CD4-positive, CD25-positive, alpha-beta regulatory T cell (primary cell): Measurements from ENCODE around the gene CD300LD. TPM values are rescaled to one million over a fixed set of nuclear protein-coding genes. Genes with fewer than 3 reads are reported as not detected.
A peak's percentile ranks its signal among the peaks of the same experiment; 100 is the strongest.

ENCODE experiments used
- ATAC-seq, 2 donors: fragments of 150-1000 bp; cut with Tn5 transposase; one replicate each; pipeline ENCODE4 v1.10.0; 2021; ENCODE audit warnings: low read depth in 2 of 2, moderate number of reproducible peaks in 2 of 2, moderate library complexity in 1 of 2
- DNase-seq, 3 donors: peaks; one replicate each; pipeline versions ENCODE4 v3.0.0 to v3.0.0-alpha.2; 2012 to 2022; ENCODE audit warnings: mixed read lengths in 1 of 3
- H3K27ac ChIP-seq: one replicate; pipeline ENCODE4 v1.7.0; 2013; ENCODE audit warnings: mild to moderate bottlenecking, low read length; ENCODE audit not compliant: insufficient read depth, poor library complexity, severe bottlenecking
- H3K27me3 ChIP-seq: one replicate; pipeline ENCODE4 v1.7.0; 2013; ENCODE audit warnings: low read length; ENCODE audit not compliant: control insufficient read depth, insufficient read depth
- H3K36me3 ChIP-seq: one replicate; pipeline ENCODE4 v1.7.0; 2013; ENCODE audit warnings: mild to moderate bottlenecking, low read length, moderate library complexity; ENCODE audit not compliant: control insufficient read depth, insufficient read depth
- H3K4me1 ChIP-seq: 2 replicates; pipeline ENCODE4 v1.7.0; 2013; ENCODE audit warnings: mild to moderate bottlenecking, low read length; ENCODE audit not compliant: insufficient read depth, control insufficient read depth, poor library complexity, severe bottlenecking
- H3K4me3 ChIP-seq: one replicate; pipeline ENCODE4 v1.7.0; 2013; ENCODE audit warnings: low read depth, mild to moderate bottlenecking, low read length, moderate library complexity
- H3K9me3 ChIP-seq, 2 experiments: 1 replicate in 1 of 2; 2 replicates in 1 of 2; pipeline ENCODE4 v1.7.0; 2013; ENCODE audit warnings: low read length in 2 of 2, mild to moderate bottlenecking in 1 of 2, moderate library complexity in 1 of 2; ENCODE audit not compliant: control insufficient read depth in 2 of 2
- H3K27ac Mint-ChIP-seq, 3 donors: one replicate each; pipeline ENCODE4 v1.8.0; 2020 to 2022; ENCODE audit warnings: mild to moderate bottlenecking in 3 of 3, mixed read lengths in 3 of 3, moderate library complexity in 2 of 3
- H3K27me3 Mint-ChIP-seq: one replicate; pipeline ENCODE4 v1.8.0; 2022; ENCODE audit warnings: mild to moderate bottlenecking, mixed read lengths
- H3K36me3 Mint-ChIP-seq: one replicate; pipeline ENCODE4 v1.8.0; 2020; ENCODE audit warnings: mixed read lengths
- H3K4me1 Mint-ChIP-seq, 4 donors: one replicate each; pipeline ENCODE4 v1.8.0; 2020 to 2022; ENCODE audit warnings: mixed read lengths in 4 of 4, mild to moderate bottlenecking in 1 of 4
- H3K4me3 Mint-ChIP-seq, 4 donors: one replicate each; pipeline ENCODE4 v1.8.0; 2020 to 2022; ENCODE audit warnings: mild to moderate bottlenecking in 4 of 4, mixed read lengths in 4 of 4, moderate library complexity in 3 of 4
- H3K9me3 Mint-ChIP-seq, 7 donors: one replicate each; pipeline ENCODE4 v1.8.0; 2020 to 2022; ENCODE audit warnings: mixed read lengths in 7 of 7, mild to moderate bottlenecking in 3 of 7, moderate library complexity in 2 of 7
- polyA plus RNA-seq, 4 donors: library from polyadenylated mRNA; unstranded; fragments of 300-500 nt; fragmentation: Illumina TruSeq; gene quantifications; one replicate each; pipeline ENCODE4 v1.2.3, GENCODE V29; 2021
- total RNA-seq: library from RNA; stranded (reverse); gene quantifications from one replicate; pipeline ENCODE4 v1.2.3, GENCODE V29; 2022

The CD300LD gene
- total and polyA plus RNA-seq, 5 donors from 2014 or later: not detected

GRCh38 chr17:74569020-74570003, 22.8 kb downstream of the CD300LD start:
- Mint-ChIP-seq H3K27me3 (peaks cover 18% of the 10 kb centered on the region), H3K4me1 (peaks cover 0 to 15% (median 5%) of the 10 kb centered on the region in 4 donors), H3K9me3 (no peaks in the 10 kb centered on the region), H3K36me3 (no peaks in the 10 kb centered on the region), H3K4me3 (no peak overlapping the region), H3K27ac (no peak overlapping the region)
- H3K4me3 ChIP-seq: no peak overlapping the region
- no peaks in the 10 kb centered on the region for H3K36me3 ChIP-seq
- peaks cover 6% of the 10 kb centered on the region for H3K27me3 ChIP-seq
- ATAC-seq: peak; percentile 34 to 45
- H3K4me1 ChIP-seq: no peaks in the 10 kb centered on the region
- H3K9me3 ChIP-seq: no peaks in the 10 kb centered on the region
- H3K27ac ChIP-seq: no peak overlapping the region
- peak in 1 of 3 donors; percentile 49 for DNase-seq

DNA sequence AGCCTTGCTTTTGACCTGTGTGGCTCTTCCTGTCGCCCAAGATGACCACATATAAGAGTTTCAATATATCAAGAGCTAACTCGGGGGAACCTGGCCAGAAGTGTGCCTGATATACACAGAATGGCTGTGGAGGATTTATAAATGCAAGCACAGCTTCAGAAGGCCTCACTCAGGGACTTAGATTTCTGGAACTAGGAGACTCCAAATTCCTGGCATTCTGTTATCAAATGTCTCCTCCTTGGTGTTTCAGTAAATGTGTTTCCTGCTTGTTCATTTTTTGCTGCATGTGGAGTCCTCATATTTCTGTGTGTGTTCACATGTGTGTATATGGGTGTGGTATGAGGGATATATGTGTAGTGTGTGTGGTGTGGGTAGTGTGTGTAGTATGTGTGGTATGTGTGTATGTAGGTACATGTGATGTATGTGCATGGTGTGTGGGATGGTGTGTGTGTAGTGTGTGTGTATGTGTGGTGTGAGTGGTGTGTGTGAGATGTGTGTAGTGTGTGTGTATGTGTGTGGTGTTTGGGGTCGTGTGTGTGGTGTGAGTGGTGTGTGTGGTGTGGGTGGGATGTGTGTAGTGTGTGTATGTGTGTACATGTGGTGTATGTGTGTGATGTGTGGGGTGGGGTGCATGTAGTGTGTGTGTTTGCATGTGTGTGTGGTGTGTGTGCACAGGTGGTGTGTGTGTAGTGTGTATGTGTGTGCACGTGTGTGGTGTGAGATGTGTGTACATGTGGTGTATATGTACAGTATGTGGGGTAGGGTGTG, 23.8 kb downstream of the CD300LD start:
- DNase-seq (no peak), ATAC-seq (no peak)
- Mint-ChIP-seq H3K9me3 (no peaks in the 10 kb centered on the region), H3K27ac (no peak overlapping the region), H3K27me3 (peaks cover 18% of the 10 kb centered on the region), H3K4me1 (peaks cover 0 to 8% (median 1%) of the 10 kb centered on the region in 4 donors), H3K4me3 (no peak overlapping the region), H3K36me3 (no peaks in the 10 kb centered on the region)
- no peak overlapping the region for H3K27ac ChIP-seq
- H3K4me1 ChIP-seq: no peaks in the 10 kb centered on the region
- H3K4me3 ChIP-seq: no peak overlapping the region
- H3K9me3 ChIP-seq: no peaks in the 10 kb centered on the region
- H3K36me3 ChIP-seq: no peaks in the 10 kb centered on the region
- peaks cover 6% of the 10 kb centered on the region for H3K27me3 ChIP-seq

DNA sequence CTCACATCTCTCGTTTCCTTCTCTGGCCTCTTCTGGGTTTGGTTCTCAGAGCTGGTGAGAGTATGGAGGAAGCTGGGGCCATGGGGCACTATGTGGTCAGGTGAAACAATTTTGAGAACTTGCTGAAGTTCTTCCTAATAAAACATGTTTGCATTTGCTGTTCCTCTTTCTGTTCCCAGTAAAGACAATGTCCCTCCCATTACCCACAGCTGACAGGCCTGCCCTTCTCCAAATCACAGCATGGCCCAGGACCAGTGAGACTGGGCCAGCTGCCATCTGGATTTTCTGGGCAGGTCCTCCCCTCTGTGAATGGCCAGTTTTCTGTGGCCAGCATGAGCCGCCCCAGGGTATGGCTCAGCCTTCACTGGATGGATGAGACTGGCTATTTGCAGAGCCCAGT, 24.7 kb downstream of the CD300LD start, which contains the start of gene CD300H:
CD300H (minus strand) TSS at position 113 of the 400 bp plus-strand sequence.
- no peak for ATAC-seq
- no peaks in the 10 kb centered on the region for H3K36me3 Mint-ChIP-seq
- DNase-seq: no peak
- no peak within 1 kb of the TSS for H3K27ac Mint-ChIP-seq
- no peaks in the 10 kb centered on the region for H3K36me3 ChIP-seq
- no peaks in the 10 kb centered on the region for H3K4me1 ChIP-seq
- H3K9me3 ChIP-seq: no peaks in the 10 kb centered on the region
- no peak within 1 kb of the TSS for H3K27ac ChIP-seq
- no peak within 1 kb of the TSS for H3K4me3 Mint-ChIP-seq
- H3K9me3 Mint-ChIP-seq: no peaks in the 10 kb centered on the region
- H3K27me3 Mint-ChIP-seq: peaks cover 18% of the 10 kb centered on the region
- no peak within 1 kb of the TSS for H3K4me3 ChIP-seq
- H3K4me1 Mint-ChIP-seq: peaks cover 0 to 4% (median 1%) of the 10 kb centered on the region in 4 donors
- H3K27me3 ChIP-seq: peaks cover 6% of the 10 kb centered on the region

GRCh38 chr17:74566132-74566753, 25.8 kb downstream of the CD300LD start:
- no peak for ATAC-seq
- peaks cover 0 to 2% (median 0%) of the 10 kb centered on the region in 7 donors for H3K9me3 Mint-ChIP-seq

DNA sequence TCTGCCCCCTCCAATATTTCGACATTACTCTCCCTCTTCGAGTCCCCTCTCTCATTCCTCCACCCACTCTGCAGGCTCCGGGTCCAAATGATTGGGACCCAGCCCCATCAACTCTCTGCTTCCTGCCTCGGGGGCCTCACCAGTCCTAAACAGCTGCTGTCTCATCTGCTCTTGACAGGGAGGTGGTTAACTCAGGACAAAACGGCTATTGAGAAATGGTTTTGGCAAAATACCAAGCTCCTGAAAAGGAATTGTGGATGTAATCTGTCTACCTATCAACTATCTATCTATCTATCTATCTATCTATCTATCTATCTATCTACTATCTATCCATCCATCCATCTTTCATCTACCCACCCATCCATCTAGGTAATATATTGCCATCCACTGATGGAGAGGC, 27.0 kb downstream of the CD300LD start:
- Mint-ChIP-seq H3K36me3 (no peaks in the 10 kb centered on the region), H3K27me3 (peaks cover 19% of the 10 kb centered on the region), H3K9me3 (peaks cover 0 to 2% (median 0%) of the 10 kb centered on the region in 7 donors), H3K27ac (peak overlapping the region in 2 of 3 donors; percentile 17 to 44), H3K4me1 (peaks cover 0 to 2% (median 1%) of the 10 kb centered on the region in 4 donors), H3K4me3 (no peak overlapping the region)
- no peak for ATAC-seq
- Histone ChIP-seq H3K4me1 (no peaks in the 10 kb centered on the region), H3K27ac (no peak overlapping the region), H3K9me3 (no peaks in the 10 kb centered on the region), H3K36me3 (no peaks in the 10 kb centered on the region), H3K4me3 (no peak overlapping the region), H3K27me3 (peaks cover 6% of the 10 kb centered on the region)
- DNase-seq: no peak

More at GRCh38 chr17:74566132-74566753, 25.8 kb downstream of the CD300LD start:
- H3K27me3 Mint-ChIP-seq: peaks cover 21% of the 10 kb centered on the region
- H3K27ac ChIP-seq: no peak overlapping the region
- peak in 2 of 3 donors; percentile 6 to 50 for DNase-seq
- no peaks in the 10 kb centered on the region for H3K36me3 ChIP-seq
- H3K27ac Mint-ChIP-seq: no peak overlapping the region
- H3K4me1 Mint-ChIP-seq: peaks cover 0 to 2% (median 1%) of the 10 kb centered on the region in 4 donors
- no peak overlapping the region for H3K4me3 ChIP-seq
- no peaks in the 10 kb centered on the region for H3K4me1 ChIP-seq
- no peaks in the 10 kb centered on the region for H3K36me3 Mint-ChIP-seq
- peaks cover 6% of the 10 kb centered on the region for H3K27me3 ChIP-seq
- H3K9me3 ChIP-seq: no peaks in the 10 kb centered on the region
- no peak overlapping the region for H3K4me3 Mint-ChIP-seq

GRCh38 chr17:74563358-74563757, 28.7 kb downstream of the CD300LD start:
- H3K4me3 ChIP-seq: no peak overlapping the region
- no peaks in the 10 kb centered on the region for H3K36me3 ChIP-seq
- no peak for DNase-seq
- H3K27ac ChIP-seq: no peak overlapping the region
- ATAC-seq: no peak
- H3K27me3 Mint-ChIP-seq: peaks cover 25% of the 10 kb centered on the region
- H3K27me3 ChIP-seq: peaks cover 2% of the 10 kb centered on the region
- no peaks in the 10 kb centered on the region for H3K4me1 ChIP-seq
- no peaks in the 10 kb centered on the region for H3K9me3 ChIP-seq
- H3K4me3 Mint-ChIP-seq: no peak overlapping the region
- no peaks in the 10 kb centered on the region for H3K36me3 Mint-ChIP-seq
- H3K27ac Mint-ChIP-seq: no peak overlapping the region
- peaks cover 0 to 5% (median 0%) of the 10 kb centered on the region in 4 donors for H3K4me1 Mint-ChIP-seq
- H3K9me3 Mint-ChIP-seq: peaks cover 0 to 2% (median 0%) of the 10 kb centered on the region in 7 donors

DNA sequence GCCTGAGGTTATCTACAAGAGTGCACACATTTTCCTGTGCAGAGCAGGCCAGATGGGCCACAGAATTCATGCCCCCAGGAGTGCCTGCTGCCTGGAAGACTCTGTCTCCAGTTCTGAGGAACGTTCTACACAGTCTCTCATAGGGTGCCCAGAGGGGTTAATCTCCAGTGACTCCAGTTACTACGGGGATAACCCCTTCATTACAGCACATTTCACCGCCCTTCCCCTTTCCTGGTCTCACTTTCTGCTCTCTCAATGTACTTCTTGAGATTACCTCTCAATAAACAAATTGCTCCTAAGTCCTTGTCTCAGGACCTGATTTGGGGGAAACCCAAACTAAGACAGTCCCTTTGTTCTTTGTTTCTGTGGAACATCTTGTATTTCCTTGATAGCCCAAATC, 30.5 kb downstream of the CD300LD start:
- H3K36me3 ChIP-seq: no peaks in the 10 kb centered on the region
- peaks cover 20% of the 10 kb centered on the region for H3K27me3 Mint-ChIP-seq
- no peaks in the 10 kb centered on the region for H3K9me3 ChIP-seq
- no peaks in the 10 kb centered on the region for H3K27me3 ChIP-seq
- no peak overlapping the region for H3K4me3 ChIP-seq
- peak overlapping the region in 1 of 3 donors; percentile 22 for H3K27ac Mint-ChIP-seq
- no peak for ATAC-seq
- no peak overlapping the region for H3K27ac ChIP-seq
- no peaks in the 10 kb centered on the region for H3K4me1 ChIP-seq
- H3K4me3 Mint-ChIP-seq: no peak overlapping the region
- peaks cover 0 to 2% (median 0%) of the 10 kb centered on the region in 7 donors for H3K9me3 Mint-ChIP-seq
- peaks cover 0 to 3% (median 0%) of the 10 kb centered on the region in 4 donors for H3K4me1 Mint-ChIP-seq
- no peaks in the 10 kb centered on the region for H3K36me3 Mint-ChIP-seq
- DNase-seq: no peak
